ENCODE data around the gene SH3BGRL3.

The SH3BGRL3 gene

DNA sequence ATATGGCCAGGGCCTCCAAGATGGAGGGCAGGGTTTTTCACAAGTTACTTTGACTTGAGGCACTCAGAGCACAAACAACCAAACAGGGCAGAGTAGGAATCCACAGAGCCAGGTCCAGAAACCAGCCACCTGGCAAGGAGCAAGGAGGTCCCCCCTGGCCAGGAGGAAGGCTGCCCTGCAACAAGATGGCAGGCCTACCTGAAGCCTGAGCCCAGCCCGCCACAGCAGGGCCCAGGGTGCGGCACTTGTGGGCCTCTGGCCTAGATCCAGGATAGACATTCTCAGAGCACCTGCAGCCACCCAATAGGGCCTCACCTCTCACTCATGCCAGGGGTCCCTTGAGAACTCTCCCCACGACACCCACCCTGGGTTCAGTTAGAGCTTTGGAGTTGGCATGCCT is 11.5 kb downstream of the SH3BGRL3 start:
- TF ChIP-seq GATA2 (IDR thresholded peaks at IDR 0.05; ENCODE audit: low read depth, low read length) (no peak), GATA3 (IDR thresholded peaks at IDR 0.05; ENCODE audit: low read depth, low read length) (no peak)

DNA sequence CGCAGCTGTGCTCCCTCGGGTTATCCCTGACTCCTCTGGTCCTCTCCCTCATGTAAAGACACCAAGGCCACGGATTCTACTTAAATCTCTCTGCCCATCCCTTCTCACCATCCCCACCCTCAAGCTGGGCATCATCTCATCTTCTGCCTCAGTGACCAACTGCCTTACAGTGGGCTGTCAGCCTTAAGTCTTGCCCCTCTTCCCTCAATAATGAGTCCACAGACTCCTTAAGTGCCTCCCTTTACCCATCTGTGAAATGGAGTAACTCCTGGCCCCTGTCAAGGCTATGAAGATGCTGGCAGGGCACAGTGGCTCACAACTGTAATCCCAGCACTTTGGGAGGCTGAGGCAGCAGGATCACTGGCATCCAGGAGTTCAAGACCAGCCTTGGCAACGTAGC is 12.1 kb downstream of the SH3BGRL3 start:
- TF ChIP-seq GATA2 (IDR thresholded peaks at IDR 0.05; ENCODE audit: low read depth, low read length) = no peak
- TF ChIP-seq GATA3 (IDR thresholded peaks at IDR 0.05; ENCODE audit: low read depth, low read length) = no peak

DNA sequence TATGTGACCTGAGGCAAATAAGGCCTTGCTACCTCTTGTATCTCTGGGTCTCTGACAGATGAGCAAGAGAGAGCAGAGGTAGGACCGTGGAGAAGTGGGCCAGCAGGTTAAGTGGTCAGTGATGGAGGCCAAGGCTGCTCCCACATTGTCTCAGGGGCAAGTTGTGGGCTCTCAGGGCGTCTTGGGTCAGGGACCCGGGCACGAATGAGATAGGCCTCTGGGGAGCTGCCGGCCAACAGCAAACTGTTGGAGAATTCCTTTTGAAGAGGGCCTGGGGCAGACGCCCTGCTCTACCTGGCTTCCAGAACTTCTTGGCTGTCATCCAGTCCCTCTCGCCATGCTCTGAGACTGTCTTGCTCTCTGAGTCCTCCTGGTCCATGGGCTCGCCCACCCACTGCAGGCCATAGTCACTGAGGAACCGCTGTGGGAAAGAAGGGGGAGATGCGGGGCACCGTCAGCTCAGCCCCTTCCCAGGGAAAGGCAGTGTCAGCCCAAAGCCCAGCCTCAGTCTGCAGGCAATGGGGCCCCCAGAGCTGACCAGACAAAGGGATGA is 14.1 kb downstream of the SH3BGRL3 start:
- TF ChIP-seq GATA2 (IDR thresholded peaks at IDR 0.05; ENCODE audit: low read depth, low read length) = no peak
- no peak for TF ChIP-seq GATA3 (IDR thresholded peaks at IDR 0.05; ENCODE audit: low read depth, low read length)

DNA sequence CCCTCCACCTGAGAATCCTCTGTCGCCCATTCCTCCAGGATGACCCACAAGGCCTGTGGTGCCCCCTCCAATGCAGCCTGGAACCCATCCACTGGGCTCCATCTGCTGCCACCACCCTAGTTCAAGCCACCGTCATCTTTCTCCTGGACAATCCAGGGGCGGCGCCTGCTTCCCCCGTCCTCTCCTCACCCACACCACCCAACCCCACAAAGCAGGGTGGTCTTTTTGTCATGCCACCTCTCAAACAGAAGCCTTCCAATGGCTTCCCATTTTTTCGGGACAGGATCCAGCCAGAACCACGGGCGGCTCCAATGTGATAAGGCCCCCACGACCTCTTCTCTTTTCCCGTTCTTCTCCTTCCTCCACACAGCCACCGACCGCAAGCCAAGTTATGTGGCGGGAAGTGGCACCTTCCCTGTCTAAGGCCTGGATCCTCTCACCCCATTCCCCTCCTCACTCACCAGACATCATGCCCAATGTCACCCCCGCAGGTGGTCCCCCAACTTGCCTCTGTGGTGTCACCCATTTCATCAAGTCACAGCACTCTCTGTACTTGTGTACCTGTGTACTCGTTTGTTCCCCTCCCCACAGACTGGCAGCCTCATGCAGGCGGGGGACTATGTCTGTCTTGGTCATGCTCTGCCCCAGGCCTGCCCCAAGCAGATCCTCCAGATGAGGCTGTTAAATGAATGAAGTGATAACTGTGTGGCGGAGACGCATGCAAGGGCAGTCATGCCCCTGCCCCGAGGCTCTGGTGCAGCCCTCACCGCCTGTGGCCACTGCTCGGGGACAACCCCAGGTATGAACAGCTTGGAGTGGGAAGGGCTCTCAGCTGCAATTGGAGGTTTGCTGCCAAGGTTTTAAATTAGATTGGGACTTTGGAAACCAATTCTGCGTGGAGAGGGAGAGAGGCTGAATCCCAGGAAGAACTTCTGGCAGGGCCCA is 15.6 kb downstream of the SH3BGRL3 start:
- no peak for TF ChIP-seq GATA3 (IDR thresholded peaks at IDR 0.05; ENCODE audit: low read depth, low read length)
- TF ChIP-seq GATA2 (IDR thresholded peaks at IDR 0.05; ENCODE audit: low read depth, low read length) = no peak

DNA sequence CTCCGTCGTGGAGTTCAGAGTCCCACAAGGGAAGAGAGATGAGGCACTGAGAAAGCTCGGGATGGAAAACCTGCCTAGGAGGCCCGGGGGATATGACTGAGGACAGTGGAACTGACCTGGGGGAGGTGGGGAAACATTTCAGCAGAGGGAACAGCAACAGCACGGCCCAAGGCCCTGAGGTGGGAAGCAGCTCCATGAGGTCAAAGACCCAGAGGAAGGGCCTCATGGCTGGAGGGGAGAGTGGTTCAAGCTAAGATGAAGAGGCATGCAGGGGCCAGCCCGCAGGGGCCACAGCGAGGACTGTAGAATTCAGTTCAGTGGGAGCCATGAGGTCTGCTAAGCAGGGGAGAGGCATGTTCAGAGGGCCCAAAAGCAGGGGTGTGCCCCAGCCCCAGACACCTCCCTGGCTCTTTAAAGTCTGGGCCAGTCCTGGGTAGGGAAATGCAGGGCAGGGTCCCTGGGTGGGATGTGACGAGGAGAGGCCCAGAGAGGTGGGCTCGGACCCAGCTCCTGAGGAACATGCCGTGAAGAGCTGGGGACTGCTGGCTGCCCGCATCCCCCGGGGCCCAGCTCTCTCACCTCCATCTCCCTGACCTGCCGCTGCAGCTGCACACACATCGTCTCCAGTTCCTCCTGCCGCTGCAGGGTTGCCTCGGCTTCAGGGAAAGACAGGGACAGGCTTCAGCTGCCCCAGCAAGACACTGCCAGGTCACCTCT is 16.6 kb downstream of the SH3BGRL3 start:
- TF ChIP-seq GATA2 (IDR thresholded peaks at IDR 0.05; ENCODE audit: low read depth, low read length) (no peak), GATA3 (IDR thresholded peaks at IDR 0.05; ENCODE audit: low read depth, low read length) (no peak)

DNA sequence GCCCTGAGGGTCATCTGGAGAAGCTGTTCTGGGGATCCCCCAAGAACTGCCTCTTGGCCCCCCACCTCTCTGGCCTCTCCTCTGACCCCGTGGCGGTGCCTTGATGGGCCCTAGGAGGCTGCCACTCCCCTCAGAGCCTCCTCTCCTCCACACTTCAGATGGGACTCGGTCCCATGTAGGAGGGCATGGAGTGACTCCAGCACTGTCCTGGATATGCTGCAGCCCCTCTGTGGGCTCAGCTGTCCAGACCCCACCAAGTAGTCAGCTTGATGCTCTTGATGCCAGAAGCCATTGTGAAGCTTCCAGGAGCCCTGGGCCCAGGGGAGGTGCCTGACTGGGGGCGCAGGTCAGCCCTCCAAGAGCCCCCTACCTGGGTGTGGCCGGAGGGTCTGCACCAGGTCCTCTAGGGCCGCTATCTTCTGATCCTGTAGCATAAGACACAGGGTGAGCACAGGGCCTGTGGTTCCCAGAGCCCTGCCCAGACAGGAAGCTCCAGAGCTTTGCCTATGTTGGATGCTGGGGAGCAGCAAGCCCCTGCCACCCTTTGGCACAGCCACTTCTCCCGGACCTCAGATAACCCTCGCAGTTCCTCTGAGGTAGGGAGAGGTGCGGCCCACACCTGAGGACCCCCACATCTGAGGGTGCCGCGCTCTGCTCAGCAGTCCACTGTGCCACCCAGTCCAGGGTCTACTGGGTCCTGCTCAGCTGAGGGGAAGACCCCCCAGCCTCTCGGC is 17.3 kb downstream of the SH3BGRL3 start:
- TF ChIP-seq GATA2 (IDR thresholded peaks at IDR 0.05; ENCODE audit: low read depth, low read length) (no peak), GATA3 (IDR thresholded peaks at IDR 0.05; ENCODE audit: low read depth, low read length) (no peak)

DNA sequence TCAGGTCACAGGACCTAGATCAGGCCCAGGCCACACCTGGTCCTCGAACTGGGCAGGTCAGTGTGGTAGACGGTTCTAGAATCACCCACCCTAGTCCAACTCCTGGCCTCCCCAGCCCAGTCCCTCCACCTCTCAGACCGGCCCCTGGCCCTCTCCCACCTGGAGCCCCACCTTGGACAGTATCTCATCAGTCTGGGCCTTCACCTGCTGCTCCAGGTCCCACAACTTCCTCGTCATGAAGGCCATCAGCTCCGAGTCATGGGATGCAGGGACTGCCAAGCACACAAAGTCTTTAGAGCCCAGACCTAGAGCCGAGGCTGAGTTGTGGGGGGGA is 17.9 kb downstream of the SH3BGRL3 start:
- TF ChIP-seq GATA2 (IDR thresholded peaks at IDR 0.05; ENCODE audit: low read depth, low read length) = no peak
- no peak for TF ChIP-seq GATA3 (IDR thresholded peaks at IDR 0.05; ENCODE audit: low read depth, low read length)

DNA sequence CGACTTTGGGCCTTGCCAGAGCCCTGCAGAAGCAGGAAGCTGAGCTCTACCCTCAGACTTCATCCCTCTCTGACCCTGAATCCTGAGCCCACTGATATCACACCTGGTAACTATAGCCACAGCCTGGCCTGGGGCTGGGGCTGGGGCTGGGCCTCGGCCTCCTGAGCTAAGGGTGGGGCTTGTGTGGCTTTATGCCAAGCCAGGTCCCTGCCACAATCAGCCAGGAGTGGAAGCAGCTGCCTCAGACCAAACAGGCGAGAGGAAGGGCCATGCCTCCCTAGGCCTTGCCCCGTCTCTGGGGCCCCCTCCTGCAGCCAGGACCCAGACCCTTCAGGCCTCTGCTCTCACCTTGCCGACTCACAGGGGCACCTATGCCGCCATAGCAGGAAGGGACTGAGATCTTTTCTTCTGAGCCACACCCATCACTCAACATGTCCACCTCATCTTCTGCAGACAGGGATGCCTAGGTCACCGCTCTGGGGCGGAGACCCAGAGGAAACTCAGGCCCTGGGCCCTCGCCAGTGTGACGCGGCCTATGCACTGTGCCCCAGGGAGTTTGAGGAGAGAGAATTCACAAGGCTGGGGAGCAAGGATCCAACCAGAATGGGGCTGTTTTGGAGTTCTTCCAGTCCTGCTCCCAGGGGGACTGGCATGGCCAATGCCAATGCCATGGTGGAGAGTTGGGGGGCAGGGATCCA is 20.8 kb downstream of the SH3BGRL3 start:
- TF ChIP-seq GATA2 (IDR thresholded peaks at IDR 0.05; ENCODE audit: low read depth, low read length) (no peak), GATA3 (IDR thresholded peaks at IDR 0.05; ENCODE audit: low read depth, low read length) (no peak)

DNA sequence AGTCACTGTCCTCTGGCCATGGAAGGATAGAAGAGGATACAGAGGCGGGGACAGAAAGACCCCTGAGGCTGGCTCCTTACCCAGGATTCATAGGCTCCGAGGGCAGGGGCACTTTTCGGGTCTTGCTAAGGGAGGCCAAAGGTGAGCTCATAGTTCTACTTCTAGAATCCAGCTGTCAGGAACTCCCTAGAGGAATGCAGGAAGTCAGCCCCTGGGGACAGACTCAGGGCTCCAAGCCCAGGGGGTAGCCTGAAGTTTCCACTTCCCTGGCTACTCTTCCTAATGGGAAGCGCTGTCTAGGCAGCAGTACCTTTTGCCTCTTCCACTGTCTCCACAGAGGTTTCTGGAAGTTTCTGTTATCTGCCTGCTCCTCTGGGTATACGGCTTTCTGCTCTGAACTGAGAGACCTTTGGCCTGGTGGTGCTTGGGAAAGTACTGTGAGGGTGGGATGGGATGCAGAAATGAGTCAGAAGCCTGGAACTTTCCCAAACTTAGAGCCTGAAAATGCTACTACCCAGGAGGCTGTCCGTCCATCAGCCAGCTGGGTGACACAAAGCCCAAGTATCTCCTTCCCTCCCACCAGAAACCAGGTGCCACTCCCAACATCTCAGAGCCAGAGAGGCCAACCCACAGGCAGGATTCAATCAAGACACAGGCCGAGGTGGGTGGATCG is 23.0 kb downstream of the SH3BGRL3 start:
- no peak for TF ChIP-seq GATA2 (IDR thresholded peaks at IDR 0.05; ENCODE audit: low read depth, low read length)
- no peak for TF ChIP-seq GATA3 (IDR thresholded peaks at IDR 0.05; ENCODE audit: low read depth, low read length)

DNA sequence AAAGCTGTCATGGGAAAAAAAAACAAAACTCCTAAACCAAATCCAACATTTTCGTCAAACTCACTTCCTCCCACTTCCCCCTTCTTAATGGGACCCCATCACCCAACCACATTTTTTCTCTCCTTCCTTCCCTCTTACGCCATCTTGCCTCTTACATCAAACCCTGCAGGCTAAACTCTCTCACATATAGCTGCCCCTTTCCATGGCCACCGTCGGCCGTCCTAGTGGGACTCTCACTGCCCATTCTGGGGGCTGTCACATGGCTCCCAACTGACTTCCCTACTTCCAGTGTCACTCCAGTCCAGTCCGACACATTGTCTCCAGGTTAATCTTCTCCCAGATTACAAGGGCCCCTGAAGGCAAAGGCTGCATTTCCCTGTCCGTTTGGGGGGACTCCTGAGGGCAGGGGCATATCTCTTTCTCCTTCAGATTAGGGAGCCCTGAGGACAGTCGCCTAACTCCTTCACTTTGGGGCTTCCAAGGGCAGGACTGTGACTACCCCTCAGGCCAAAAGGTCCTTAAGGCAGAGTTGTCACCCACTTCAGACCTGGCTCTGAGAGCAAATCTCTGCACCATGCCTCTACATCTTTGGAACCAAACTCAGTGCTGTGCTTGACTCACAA is 25.9 kb downstream of the SH3BGRL3 start:
- TF ChIP-seq GATA2 (IDR thresholded peaks at IDR 0.05; ENCODE audit: low read depth, low read length) (no peak), GATA3 (IDR thresholded peaks at IDR 0.05; ENCODE audit: low read depth, low read length) (no peak)

DNA sequence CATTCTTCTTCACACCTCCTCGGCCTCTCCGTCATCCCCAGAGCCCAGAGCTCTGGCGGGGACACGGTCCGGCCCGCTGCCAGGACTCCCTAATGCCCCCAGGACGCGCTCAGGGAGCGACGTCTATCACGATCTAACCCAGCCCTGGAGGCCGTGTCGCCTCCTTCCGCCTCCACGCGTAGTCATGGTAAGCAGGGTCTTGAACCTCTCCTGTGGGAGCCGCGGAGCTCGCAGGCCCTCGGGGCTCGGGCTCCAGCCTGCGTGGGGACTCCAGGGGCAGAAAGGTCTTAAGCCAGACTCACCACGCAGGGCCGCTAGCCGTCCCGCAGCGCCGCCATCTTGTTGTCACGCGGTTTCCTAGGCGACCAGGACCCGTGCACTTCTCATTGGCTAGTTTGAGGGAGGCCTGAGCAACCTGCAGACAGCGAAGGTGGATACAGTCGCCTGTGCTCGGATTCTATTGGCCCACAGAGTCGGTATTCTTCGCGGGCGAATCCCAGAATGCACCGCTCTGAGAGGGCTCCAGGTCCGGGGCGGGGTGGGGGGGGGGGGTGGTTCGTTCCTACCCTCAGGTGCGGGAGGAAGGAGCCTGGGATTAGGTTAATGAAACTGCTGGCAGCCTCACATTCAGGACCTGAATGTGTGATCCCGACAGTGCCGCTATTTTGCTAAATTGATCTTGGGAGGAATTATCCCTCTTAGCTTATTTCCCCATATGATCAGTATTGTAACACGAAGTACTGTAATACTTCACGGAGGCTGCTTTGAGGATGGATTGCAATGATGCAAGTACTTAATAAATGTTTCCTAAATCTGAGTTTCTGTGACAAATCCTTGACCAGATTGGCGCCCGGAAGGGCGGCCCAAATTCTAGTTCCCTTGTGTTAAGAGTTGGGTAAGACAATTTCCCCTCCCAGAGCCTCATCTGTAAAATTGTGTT is 26.7 kb downstream of the SH3BGRL3 start, which contains the start of gene UBXN11:
Gene UBXN11 (minus strand): TSS at position 347 of the 940 bp plus-strand sequence. CDS start 3,753 bp downstream, outside the sequence.
- TF ChIP-seq GATA2 (IDR thresholded peaks at IDR 0.05; ENCODE audit: low read depth, low read length) (no peak), GATA3 (IDR thresholded peaks at IDR 0.05; ENCODE audit: low read depth, low read length) (no peak)
